ENCODE results near the gene AGER.

DNA sequence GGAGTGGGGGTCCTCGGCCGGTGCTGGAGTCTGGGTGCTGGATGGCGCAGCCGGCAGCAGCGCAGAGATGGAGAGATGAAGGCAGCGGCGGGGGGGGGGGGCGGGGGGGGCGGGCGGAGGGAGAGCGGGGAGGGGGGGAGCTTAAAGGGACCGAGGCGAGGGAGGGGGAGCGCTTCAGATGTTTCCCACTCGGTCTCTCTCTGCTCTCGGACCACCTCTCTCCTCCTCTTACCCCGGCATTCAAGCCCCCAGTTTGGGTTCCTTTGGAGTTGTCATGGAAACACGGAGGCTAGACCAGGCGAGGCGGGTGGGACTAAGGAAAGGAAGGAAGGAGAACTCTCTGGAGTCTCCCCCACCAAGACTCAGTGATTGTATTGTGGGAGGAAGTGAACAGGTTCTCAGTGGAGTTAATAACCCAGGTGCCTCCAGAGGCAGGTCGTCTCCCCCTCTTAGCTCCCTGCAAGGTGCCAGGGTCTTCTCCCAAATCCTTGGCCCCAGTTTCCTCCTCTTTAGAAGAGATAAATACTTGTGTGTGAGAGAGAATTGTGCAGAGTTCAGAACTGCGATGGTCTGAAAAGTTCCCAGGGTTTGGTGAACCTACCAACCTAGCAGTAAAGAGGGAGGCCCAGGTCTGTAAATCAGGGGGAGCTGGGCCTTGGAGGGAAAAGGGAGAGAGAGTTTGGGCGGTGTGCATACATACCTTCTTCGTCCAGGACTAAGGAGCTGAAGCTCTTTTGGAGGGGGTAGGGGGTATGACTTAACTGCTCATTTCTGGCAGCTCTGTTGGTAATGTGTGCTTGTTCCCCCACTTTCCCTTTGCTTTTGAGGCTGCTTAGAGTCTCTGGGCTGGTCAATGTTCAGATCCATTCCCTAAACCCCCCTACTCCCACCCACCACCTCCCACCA is 31.9 kb downstream of the AGER start, which contains the start of gene PRRT1:
- TF ChIP-seq CHD2 (IDR thresholded peaks at IDR 0.05; ENCODE audit: low read depth, low read length) (no peak), FOXM1 (IDR thresholded peaks at IDR 0.05; ENCODE audit: low read depth) (no peak), FOXM1 (CRISPR knock-in tag; IDR thresholded peaks at IDR 0.05; ENCODE audit: low read depth) (no peak)
